ENCODE data around the gene PAQR5. TPM values are rescaled to one million over a fixed set of nuclear protein-coding genes. Genes with fewer than 3 reads are reported as not detected.
A peak's percentile ranks its signal among the peaks of the same experiment; 100 is the strongest.

Gene PAQR5, protein sequence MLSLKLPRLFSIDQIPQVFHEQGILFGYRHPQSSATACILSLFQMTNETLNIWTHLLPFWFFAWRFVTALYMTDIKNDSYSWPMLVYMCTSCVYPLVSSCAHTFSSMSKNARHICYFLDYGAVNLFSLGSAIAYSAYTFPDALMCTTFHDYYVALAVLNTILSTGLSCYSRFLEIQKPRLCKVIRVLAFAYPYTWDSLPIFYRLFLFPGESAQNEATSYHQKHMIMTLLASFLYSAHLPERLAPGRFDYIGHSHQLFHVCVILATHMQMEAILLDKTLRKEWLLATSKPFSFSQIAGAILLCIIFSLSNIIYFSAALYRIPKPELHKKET
- total RNA-seq = 10 to 100 TPM; 43.6 to 55.6 TPM
- 4.9 TPM for polyA plus RNA-seq (2013, experiment 1 of 2)
- 4.1 TPM for polyA plus RNA-seq (2013, experiment 2 of 2)
- long read RNA-seq, experiment 1, full-length matches to known transcripts = 1 of 11 reads
- long read RNA-seq, experiment 1, partial matches to known transcripts = 1 of 11 reads
- long read RNA-seq, experiment 1, other reads (novel, unspliced or antisense) = 9 of 11 reads
- long read RNA-seq, experiment 2, full-length matches to known transcripts = 18 of 48 reads
- long read RNA-seq, experiment 2, partial matches to known transcripts = 3 of 48 reads
- long read RNA-seq, experiment 2, other reads (novel, unspliced or antisense) = 27 of 48 reads
- long read RNA-seq, experiment 3, full-length matches to known transcripts = 21 of 91 reads
- long read RNA-seq, experiment 3, partial matches to known transcripts = 24 of 91 reads
- long read RNA-seq, experiment 3, other reads (novel, unspliced or antisense) = 46 of 91 reads
- long read RNA-seq, experiment 4, full-length matches to known transcripts = 10 of 22 reads
- long read RNA-seq, experiment 4, partial matches to known transcripts = 0 of 22 reads
- long read RNA-seq, experiment 4, other reads (novel, unspliced or antisense) = 12 of 22 reads

DNA sequence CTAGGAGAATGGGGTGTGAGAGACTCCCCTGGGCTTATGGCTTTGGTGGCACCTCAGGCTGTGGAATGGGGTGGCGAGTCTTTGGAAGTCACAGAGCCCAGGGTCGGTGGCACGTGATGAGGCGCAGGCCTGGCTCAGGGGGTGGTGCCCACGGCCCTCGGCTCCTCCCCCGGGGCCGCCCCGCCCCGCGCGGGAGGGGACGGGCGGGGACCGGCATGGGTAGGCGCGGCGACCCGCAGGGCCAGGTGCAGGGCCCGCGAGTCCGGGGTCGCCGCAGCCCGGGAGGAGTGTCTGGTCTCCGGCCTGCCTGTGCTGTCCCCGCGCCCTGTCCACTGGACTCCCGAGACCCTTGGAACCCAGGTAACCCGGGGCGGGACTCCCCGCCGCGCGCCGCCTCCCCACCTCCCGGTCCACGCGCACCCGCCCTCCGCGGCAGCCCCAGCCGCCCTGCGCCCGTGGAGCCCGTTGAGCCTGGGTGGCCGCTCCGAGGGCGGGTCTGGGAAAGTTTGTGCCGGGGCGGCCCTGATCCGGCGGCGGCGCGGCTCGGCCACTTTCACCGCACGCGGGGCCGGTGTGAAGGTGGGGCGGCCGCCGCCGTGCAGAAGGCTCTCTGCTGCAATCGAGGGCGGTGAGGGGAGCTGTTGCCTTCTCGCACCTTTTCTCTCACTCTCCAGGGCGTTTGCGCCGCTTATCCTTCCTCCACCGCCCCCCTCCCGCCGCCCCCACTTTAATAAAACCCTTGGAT lies at the start of gene PAQR5:
PAQR5 (plus strand) TSS at position 216 of the 745 bp plus-strand sequence. CDS start 61,169 bp downstream, outside the sequence.
- Histone ChIP-seq H3K4me1 (ENCODE audit: control insufficient read depth, insufficient read depth, low read length) (no peaks in the 10 kb centered on the region), H3K4me3 (ENCODE audit: low read length) (peak within 1 kb of the TSS; percentile 91), H3K9ac (ENCODE audit: extremely low read depth, low read length, poor library complexity, severe bottlenecking) (peak within 1 kb of the TSS; percentile 29), H3K27ac (ENCODE audit: low read depth, low read length) (no peak within 1 kb of the TSS), H3K9me3 (ENCODE audit: control insufficient read depth, low read length) (no peaks in the 10 kb centered on the region), H3K27me3 (ENCODE audit: control insufficient read depth, insufficient read depth, low read length, poor library complexity, severe bottlenecking) (peaks cover 21% of the 10 kb centered on the region), H3K36me3 (ENCODE audit: control insufficient read depth, insufficient read depth, low read length) (peaks cover 12% of the 10 kb centered on the region)
- TF ChIP-seq, protein P1, sequence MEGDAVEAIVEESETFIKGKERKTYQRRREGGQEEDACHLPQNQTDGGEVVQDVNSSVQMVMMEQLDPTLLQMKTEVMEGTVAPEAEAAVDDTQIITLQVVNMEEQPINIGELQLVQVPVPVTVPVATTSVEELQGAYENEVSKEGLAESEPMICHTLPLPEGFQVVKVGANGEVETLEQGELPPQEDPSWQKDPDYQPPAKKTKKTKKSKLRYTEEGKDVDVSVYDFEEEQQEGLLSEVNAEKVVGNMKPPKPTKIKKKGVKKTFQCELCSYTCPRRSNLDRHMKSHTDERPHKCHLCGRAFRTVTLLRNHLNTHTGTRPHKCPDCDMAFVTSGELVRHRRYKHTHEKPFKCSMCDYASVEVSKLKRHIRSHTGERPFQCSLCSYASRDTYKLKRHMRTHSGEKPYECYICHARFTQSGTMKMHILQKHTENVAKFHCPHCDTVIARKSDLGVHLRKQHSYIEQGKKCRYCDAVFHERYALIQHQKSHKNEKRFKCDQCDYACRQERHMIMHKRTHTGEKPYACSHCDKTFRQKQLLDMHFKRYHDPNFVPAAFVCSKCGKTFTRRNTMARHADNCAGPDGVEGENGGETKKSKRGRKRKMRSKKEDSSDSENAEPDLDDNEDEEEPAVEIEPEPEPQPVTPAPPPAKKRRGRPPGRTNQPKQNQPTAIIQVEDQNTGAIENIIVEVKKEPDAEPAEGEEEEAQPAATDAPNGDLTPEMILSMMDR (conservative IDR thresholded peaks at IDR 0.05) = no peak
- Mint-ChIP-seq H3K4me3 (peak within 1 kb of the TSS; percentile 60), H3K27me3 (ENCODE audit: insufficient read depth) (peaks cover 47% of the 10 kb centered on the region), H3K27ac (no peak within 1 kb of the TSS), H3K36me3 (ENCODE audit: low read depth) (peaks cover 14% of the 10 kb centered on the region), H3K4me1 (peaks cover 28% of the 10 kb centered on the region), H3K9me3 (peaks cover 4% of the 10 kb centered on the region)
- DNase-seq = peak; percentile 76
- 2 to 6% methylated on average over 27 to 74 of the region's 74 CpGs for WGBS, 2 experiments (ENCODE audit: insufficient coverage in 1 of 2, insufficient read length in 1 of 2)

- no peaks in the 10 kb centered on the region for H3K4me1 ChIP-seq (ENCODE audit: control insufficient read depth, insufficient read depth, low read length)
- Mint-ChIP-seq H3K4me3 (no peak overlapping the region), H3K36me3 (ENCODE audit: low read depth) (peaks cover 5% of the 10 kb centered on the region), H3K9me3 (no peaks in the 10 kb centered on the region), H3K27ac (no peak overlapping the region), H3K4me1 (no peaks in the 10 kb centered on the region), H3K27me3 (ENCODE audit: insufficient read depth) (no peaks in the 10 kb centered on the region)
- no peak overlapping the region for H3K4me3 ChIP-seq (ENCODE audit: low read length)
- H3K9me3 ChIP-seq (ENCODE audit: control insufficient read depth, low read length) = no peaks in the 10 kb centered on the region
- WGBS, 2 experiments (ENCODE audit: insufficient coverage in 1 of 2, insufficient read length in 1 of 2) = 87% methylated on average over 3 of the region's 3 CpGs; no CpG with 5 or more reads in 1 of the 2 experiments
- no peak overlapping the region for H3K9ac ChIP-seq (ENCODE audit: extremely low read depth, low read length, poor library complexity, severe bottlenecking)
- TF ChIP-seq, protein P1 (conservative IDR thresholded peaks at IDR 0.05) = no peak
- H3K27ac ChIP-seq (ENCODE audit: low read depth, low read length) = no peak overlapping the region
- no peaks in the 10 kb centered on the region for H3K27me3 ChIP-seq (ENCODE audit: control insufficient read depth, insufficient read depth, low read length, poor library complexity, severe bottlenecking)
- H3K36me3 ChIP-seq (ENCODE audit: control insufficient read depth, insufficient read depth, low read length) = peaks cover 31% of the 10 kb centered on the region
- no peak for DNase-seq
Measured at GRCh38 chr15:69253156-69253555, 45.6 kb upstream of the PAQR5 start.
